BLaER1 (cell line): ENCODE measurements around the gene SLC22A13.

ENCODE experiments used
- H3K27ac ChIP-seq: shearing (Covaris generic); formaldehyde crosslinking; 2 replicates; pipeline ENCODE4 v1.8.1; 2022
- H3K27me3 ChIP-seq: shearing (Covaris generic); formaldehyde crosslinking; 2 replicates; pipeline ENCODE4 v1.8.1; 2022
- H3K36me3 ChIP-seq: shearing (Covaris generic); formaldehyde crosslinking; 2 replicates; pipeline ENCODE4 v1.8.1; 2022
- H3K4me1 ChIP-seq: shearing (Covaris generic); formaldehyde crosslinking; 2 replicates; pipeline ENCODE4 v1.8.1; 2022
- H3K4me2 ChIP-seq: shearing (Covaris generic); formaldehyde crosslinking; 2 replicates; pipeline ENCODE4 v1.8.1; 2022
- H3K4me3 ChIP-seq: shearing (Covaris generic); formaldehyde crosslinking; 2 replicates; pipeline ENCODE4 v1.8.1; 2022
- H3K9ac ChIP-seq: shearing (Covaris generic); formaldehyde crosslinking; 2 replicates; pipeline ENCODE4 v1.8.1; 2022
- H3K9me3 ChIP-seq: shearing (Covaris generic); formaldehyde crosslinking; 2 replicates; pipeline ENCODE4 v1.8.1; 2022
- H4K20me1 ChIP-seq: shearing (Covaris generic); formaldehyde crosslinking; 2 replicates; pipeline ENCODE4 v1.8.1; 2022
- Cebpa-rat ChIP-seq: shearing (Covaris generic); IDR thresholded peaks from 2 replicates; pipeline ENCODE4 v1.8.1; 2022

The SLC22A13 gene

DNA sequence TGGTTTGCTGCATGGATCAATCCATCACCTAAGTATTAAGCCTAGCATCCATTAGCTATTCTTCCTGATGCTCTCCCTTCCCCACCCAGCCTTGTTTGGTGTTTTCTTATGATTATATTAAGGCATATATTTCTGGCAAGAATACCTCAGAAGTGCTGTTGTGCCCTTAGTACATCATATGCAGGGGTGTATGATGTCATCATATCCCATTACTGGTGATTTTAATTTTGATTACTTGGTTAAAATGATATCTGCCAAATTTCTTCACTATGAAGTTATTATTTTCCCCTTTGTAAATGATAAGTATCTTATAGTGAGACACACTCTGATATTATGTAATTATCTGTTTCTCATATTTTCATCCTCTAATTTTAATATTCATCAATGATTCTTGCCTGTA is 31.9 kb downstream of the SLC22A13 start:
- Histone ChIP-seq H4K20me1 (no peaks in the 10 kb centered on the region), H3K36me3 (no peaks in the 10 kb centered on the region), H3K4me3 (no peak overlapping the region), H3K9me3 (no peaks in the 10 kb centered on the region), H3K4me1 (no peaks in the 10 kb centered on the region), H3K9ac (no peak overlapping the region), H3K27me3 (no peaks in the 10 kb centered on the region), H3K4me2 (no peak overlapping the region), H3K27ac (no peak overlapping the region)
- no peak for TF ChIP-seq Cebpa-rat

DNA sequence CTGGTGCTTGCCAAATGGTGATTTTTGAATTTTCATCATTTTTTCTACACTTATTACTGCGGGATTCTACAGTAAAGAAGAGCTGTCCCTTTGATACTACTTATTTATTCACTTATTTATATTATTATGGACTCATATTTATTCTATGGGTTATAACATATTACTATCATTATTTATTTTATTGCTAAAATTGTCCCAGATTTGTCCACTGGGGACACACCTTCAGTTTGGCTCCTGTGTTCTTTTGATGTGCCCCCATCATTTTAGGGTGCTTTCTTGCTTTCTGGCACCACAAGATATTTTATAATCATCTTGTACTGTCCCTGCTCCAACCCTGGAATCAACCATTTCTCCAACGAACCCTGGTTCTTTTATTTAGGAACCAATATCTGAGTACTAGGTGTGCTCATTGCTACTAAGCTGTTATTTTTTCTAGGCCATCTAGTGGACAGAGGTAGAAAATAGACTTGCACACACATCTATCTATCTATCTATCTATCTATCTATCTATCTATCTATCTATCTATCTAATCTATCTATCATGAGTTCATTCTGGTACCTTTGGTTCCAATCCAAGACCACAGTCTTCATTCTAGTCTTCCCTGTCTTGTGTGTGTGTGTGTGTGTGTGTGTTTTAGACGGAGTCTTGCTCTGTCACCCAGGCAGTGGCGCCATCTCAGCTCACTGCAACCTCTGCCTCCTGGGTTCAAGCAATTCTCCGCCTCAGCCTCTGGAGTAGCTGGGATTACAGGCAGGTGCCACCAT is 32.5 kb downstream of the SLC22A13 start:
- Histone ChIP-seq H3K4me1 (no peaks in the 10 kb centered on the region), H3K9ac (no peak overlapping the region), H3K27me3 (no peaks in the 10 kb centered on the region), H3K4me3 (no peak overlapping the region), H3K36me3 (no peaks in the 10 kb centered on the region), H3K9me3 (no peaks in the 10 kb centered on the region), H3K27ac (no peak overlapping the region), H3K4me2 (no peak overlapping the region), H4K20me1 (no peaks in the 10 kb centered on the region)
- TF ChIP-seq Cebpa-rat, result no peak

DNA sequence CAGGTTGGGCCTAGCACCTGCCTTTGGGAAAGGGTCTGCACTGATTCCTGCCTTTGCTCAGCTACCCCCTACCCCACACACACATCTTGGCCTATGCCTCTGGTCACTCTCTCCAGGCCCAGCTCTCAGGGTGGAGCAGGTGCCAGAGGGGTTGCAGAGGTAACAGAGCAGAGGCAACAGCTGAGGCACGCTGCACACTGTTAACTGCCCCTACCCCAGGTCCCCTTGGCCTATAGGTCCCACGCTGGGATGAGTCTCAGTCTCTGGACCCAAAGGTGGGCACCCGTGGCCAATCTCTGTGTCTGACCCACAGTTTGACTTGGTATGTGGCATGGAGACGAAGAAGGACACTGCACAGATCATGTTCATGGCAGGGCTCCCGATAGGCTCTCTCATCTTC is 41.3 kb downstream of the SLC22A13 start:
- Histone ChIP-seq H3K9ac (no peak overlapping the region), H3K27me3 (no peaks in the 10 kb centered on the region), H3K36me3 (no peaks in the 10 kb centered on the region), H3K4me3 (no peak overlapping the region), H3K4me1 (peaks cover 7% of the 10 kb centered on the region; the same call in 1 of the 2 replicates), H3K4me2 (no peak overlapping the region), H4K20me1 (no peaks in the 10 kb centered on the region), H3K9me3 (no peaks in the 10 kb centered on the region), H3K27ac (no peak overlapping the region)
- no peak for TF ChIP-seq Cebpa-rat

DNA sequence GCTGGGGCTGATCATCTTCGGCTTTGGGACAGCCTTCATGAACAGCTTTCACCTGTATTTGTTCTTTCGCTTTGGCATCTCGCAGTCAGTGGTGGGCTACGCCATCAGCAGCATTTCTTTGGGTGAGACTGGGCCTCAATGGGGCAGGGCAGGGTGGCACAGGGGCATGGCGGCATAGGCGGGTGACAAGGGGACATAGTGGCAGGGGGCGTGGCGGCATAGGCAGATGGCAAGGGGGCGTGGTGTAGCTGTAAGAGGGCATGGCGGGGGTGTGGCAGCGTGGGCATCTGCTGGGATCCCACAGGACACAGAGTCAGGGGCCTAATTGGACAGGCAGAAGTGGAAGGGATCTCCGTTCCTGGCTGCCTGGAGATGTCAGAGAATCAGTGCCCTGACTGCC is 42.0 kb downstream of the SLC22A13 start:
- peaks cover 7% of the 10 kb centered on the region; the same call in 1 of the 2 replicates for H3K4me1 ChIP-seq
- H3K36me3 ChIP-seq, result no peaks in the 10 kb centered on the region

DNA sequence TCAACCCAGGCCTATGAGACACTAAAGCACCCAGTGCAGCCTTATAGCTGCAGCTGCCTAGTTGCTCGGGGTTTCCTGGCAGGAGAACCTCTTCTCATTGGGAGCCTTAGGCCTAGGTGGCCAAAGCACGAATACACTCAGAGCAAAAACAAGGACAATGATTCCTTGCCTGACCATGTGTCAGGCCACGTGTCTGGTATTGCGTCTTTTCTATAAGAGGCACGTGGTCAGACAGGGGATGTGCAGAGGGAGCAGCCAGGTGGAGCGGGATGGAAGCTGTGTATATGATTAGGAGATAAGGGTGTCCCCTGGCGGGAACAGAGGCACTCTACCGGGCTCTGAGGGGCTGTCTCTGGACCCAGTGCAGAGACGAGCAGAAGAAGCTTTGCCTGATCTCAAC is 42.8 kb downstream of the SLC22A13 start:
- H3K36me3 ChIP-seq, result no peaks in the 10 kb centered on the region

More for the DNA sequence above, 42.0 kb downstream of the SLC22A13 start:
- H3K9me3 ChIP-seq, result no peaks in the 10 kb centered on the region
- no peak overlapping the region for H3K4me2 ChIP-seq
- no peak overlapping the region for H3K27ac ChIP-seq
- no peak overlapping the region for H3K4me3 ChIP-seq
- TF ChIP-seq Cebpa-rat, result no peak
- no peaks in the 10 kb centered on the region for H3K27me3 ChIP-seq
- no peak overlapping the region for H3K9ac ChIP-seq
- no peaks in the 10 kb centered on the region for H4K20me1 ChIP-seq

DNA sequence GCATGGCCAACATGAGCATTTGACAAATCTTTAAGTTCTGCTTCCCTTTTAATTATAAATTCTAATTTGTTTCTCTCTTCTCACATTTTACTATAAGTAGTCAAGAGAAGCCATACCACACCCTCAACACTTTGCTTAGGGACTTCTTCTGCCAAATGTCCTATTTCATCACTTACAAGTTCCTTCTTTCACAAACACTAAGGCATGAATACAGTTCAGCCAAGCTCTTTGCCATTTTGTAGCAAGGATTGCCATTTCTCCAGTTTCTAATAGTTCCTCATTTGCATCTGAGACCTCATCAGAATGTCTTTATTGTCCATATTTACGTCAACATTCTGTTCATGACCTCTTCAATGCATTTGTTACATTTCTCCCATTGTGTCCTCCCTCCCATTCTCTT is 45.9 kb downstream of the SLC22A13 start:
- Histone ChIP-seq H3K4me1 (no peaks in the 10 kb centered on the region), H3K9ac (no peak overlapping the region), H3K4me3 (no peak overlapping the region), H4K20me1 (no peaks in the 10 kb centered on the region), H3K36me3 (no peaks in the 10 kb centered on the region), H3K27me3 (no peaks in the 10 kb centered on the region), H3K4me2 (no peak overlapping the region), H3K27ac (no peak overlapping the region), H3K9me3 (no peaks in the 10 kb centered on the region)
- no peak for TF ChIP-seq Cebpa-rat

More for the DNA sequence above, 42.8 kb downstream of the SLC22A13 start:
- no peaks in the 10 kb centered on the region for H4K20me1 ChIP-seq
- no peaks in the 10 kb centered on the region for H3K9me3 ChIP-seq
- no peaks in the 10 kb centered on the region for H3K27me3 ChIP-seq
- H3K4me2 ChIP-seq, result no peak overlapping the region
- no peak overlapping the region for H3K9ac ChIP-seq
- TF ChIP-seq Cebpa-rat, result no peak
- H3K27ac ChIP-seq, result no peak overlapping the region
- H3K4me1 ChIP-seq, result peaks cover 7% of the 10 kb centered on the region; the same call in 1 of the 2 replicates
- H3K4me3 ChIP-seq, result no peak overlapping the region

DNA sequence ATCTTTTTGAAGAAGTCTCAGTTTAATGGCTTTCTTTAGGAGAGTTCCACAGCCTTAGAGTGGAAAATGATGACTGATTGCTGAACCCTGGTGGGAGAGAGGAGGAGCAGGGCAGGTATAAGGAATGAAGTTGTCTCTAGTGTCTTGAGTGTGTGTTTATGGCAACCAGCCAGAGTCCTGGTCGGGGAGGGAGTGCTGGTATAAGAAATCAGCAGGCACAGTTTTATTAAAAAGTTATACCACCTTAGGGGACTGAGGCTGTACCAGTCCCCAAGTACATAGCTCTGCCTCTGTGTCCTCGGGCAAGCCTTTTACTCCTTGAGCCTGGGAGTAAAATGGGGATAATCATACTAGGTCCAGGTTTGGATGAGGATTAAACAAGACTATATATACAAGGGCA is 46.3 kb downstream of the SLC22A13 start:
- no peak overlapping the region for H3K4me2 ChIP-seq
- H3K36me3 ChIP-seq, result no peaks in the 10 kb centered on the region
- H3K27me3 ChIP-seq, result no peaks in the 10 kb centered on the region
- no peak overlapping the region for H3K9ac ChIP-seq
- H3K4me3 ChIP-seq, result no peak overlapping the region
- TF ChIP-seq Cebpa-rat, result no peak
- H4K20me1 ChIP-seq, result no peaks in the 10 kb centered on the region
- H3K9me3 ChIP-seq, result no peaks in the 10 kb centered on the region
- no peaks in the 10 kb centered on the region for H3K4me1 ChIP-seq
- H3K27ac ChIP-seq, result no peak overlapping the region

DNA sequence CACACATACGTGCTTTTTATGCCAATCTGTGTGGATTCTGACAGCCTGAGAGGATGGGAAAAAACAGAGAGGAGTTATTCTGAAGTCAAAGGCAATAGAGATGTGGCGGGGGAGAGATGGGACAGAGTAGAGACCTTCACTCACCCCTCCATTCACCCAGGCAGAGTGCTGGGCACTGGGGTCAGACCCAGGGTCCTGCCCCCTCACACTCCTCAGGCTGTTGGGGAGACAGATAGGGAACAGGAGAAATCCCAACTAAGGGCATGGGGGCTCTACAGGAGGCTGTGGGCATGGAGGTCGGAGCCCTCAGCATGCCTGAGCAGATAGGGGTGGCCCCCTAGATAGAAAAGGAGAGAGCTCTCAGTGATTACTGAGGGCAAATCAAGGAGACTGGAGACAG is 46.7 kb downstream of the SLC22A13 start:
- H3K27me3 ChIP-seq, result no peaks in the 10 kb centered on the region
- no peaks in the 10 kb centered on the region for H3K4me1 ChIP-seq
- no peak overlapping the region for H3K9ac ChIP-seq
- no peaks in the 10 kb centered on the region for H4K20me1 ChIP-seq
- no peak overlapping the region for H3K4me3 ChIP-seq
- H3K9me3 ChIP-seq, result no peaks in the 10 kb centered on the region
- H3K27ac ChIP-seq, result no peak overlapping the region
- H3K4me2 ChIP-seq, result no peak overlapping the region
- H3K36me3 ChIP-seq, result no peaks in the 10 kb centered on the region
- TF ChIP-seq Cebpa-rat, result no peak

DNA sequence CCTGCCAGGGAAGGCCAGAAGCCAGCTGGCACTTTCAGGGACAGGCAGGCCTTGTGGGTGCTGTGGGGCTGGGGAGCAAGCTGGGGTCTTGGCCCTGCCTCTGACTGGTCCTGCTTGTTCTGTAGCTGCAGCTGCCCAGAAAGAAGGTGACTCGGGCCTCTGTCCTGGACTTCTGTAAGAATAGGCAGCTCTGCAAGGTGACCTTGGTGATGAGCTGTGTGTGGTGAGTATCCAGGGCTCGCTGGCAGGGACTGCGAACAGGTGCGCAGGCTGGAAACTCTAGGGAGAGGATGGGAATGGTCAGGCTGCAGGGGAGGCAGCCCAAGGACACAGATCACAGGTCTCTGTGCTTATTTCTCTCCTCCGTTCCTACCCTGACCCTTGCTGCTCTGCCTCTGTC is 47.7 kb downstream of the SLC22A13 start:
- Histone ChIP-seq H3K9me3 (no peaks in the 10 kb centered on the region), H3K36me3 (no peaks in the 10 kb centered on the region), H4K20me1 (no peaks in the 10 kb centered on the region), H3K4me1 (no peaks in the 10 kb centered on the region), H3K4me3 (no peak overlapping the region), H3K27me3 (no peaks in the 10 kb centered on the region), H3K9ac (no peak overlapping the region), H3K4me2 (no peak overlapping the region), H3K27ac (no peak overlapping the region)
- no peak for TF ChIP-seq Cebpa-rat

DNA sequence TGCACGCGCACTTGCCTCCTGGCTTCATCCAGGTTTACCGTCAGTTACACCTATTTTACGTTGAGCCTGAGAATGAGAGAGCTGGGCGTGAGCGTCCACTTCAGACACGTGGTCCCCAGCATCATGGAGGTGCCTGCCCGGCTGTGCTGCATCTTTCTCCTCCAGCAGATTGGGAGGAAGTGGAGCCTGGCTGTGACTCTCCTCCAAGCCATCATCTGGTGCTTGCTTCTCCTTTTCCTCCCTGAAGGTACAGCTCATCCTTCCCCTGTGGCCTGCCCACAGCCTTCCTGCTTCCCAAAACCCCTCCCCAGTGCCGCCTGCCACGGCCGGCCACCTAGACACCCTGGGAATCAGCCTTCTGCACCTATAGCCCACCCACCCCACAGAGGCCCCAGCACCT is 48.1 kb downstream of the SLC22A13 start:
- H3K9ac ChIP-seq, result no peak overlapping the region
- H3K4me2 ChIP-seq, result no peak overlapping the region
- H3K27me3 ChIP-seq, result no peaks in the 10 kb centered on the region
- no peaks in the 10 kb centered on the region for H3K9me3 ChIP-seq
- H4K20me1 ChIP-seq, result no peaks in the 10 kb centered on the region
- no peak for TF ChIP-seq Cebpa-rat
- H3K27ac ChIP-seq, result no peak overlapping the region
- H3K4me3 ChIP-seq, result no peak overlapping the region
- no peaks in the 10 kb centered on the region for H3K36me3 ChIP-seq
- no peaks in the 10 kb centered on the region for H3K4me1 ChIP-seq
